ENCODE measurements around the gene PNPO. TPM values are rescaled to one million over a fixed set of nuclear protein-coding genes. Genes with fewer than 3 reads are reported as not detected.

Gene PNPO
- total and polyA plus RNA-seq, 7 donors, result 9.6 to 16.5 (median 14.3) TPM

DNA sequence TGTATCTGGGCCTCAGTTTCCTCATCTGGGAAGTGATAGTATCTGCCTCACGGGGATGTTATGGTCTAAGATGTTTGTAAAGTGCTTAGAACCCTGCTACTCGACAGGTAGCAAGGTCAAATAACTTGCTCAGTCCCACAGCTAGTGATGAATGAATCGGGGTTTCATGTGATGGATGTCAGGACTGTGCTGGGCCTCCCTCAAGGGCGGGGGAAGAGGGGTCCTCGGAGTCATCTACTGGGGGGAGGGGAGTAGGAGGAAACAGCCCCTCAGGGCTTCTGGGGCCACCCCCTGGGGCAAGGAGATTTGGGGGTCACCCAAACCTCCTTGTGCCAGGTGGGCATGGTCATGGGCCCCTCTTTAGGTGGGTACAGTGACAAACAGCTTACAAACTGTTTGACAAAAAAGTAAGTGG is 732 bp downstream of the PNPO start:
- 3 to 10% methylated on average over 5 of the region's 5 CpGs for WGBS, 2 donors
- no peaks in the 10 kb centered on the region for H3K9me3 ChIP-seq
- peak overlapping the region; percentile 53 to 92 (median 77) for H3K4me3 ChIP-seq
- no peaks in the 10 kb centered on the region for H3K27me3 ChIP-seq
- no peak for DNase-seq
- peak overlapping the region; percentile 79 to 86 (median 82) for H3K27ac ChIP-seq
- TF ChIP-seq POLR2A (IDR thresholded peaks at IDR 0.05) (no peak), EP300 (IDR thresholded peaks at IDR 0.05) (no peak), POLR2AphosphoS5 (IDR thresholded peaks at IDR 0.05) (no peak)
- TF ChIP-seq, protein P1, sequence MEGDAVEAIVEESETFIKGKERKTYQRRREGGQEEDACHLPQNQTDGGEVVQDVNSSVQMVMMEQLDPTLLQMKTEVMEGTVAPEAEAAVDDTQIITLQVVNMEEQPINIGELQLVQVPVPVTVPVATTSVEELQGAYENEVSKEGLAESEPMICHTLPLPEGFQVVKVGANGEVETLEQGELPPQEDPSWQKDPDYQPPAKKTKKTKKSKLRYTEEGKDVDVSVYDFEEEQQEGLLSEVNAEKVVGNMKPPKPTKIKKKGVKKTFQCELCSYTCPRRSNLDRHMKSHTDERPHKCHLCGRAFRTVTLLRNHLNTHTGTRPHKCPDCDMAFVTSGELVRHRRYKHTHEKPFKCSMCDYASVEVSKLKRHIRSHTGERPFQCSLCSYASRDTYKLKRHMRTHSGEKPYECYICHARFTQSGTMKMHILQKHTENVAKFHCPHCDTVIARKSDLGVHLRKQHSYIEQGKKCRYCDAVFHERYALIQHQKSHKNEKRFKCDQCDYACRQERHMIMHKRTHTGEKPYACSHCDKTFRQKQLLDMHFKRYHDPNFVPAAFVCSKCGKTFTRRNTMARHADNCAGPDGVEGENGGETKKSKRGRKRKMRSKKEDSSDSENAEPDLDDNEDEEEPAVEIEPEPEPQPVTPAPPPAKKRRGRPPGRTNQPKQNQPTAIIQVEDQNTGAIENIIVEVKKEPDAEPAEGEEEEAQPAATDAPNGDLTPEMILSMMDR (IDR thresholded peaks at IDR 0.05), result no peak
- H3K4me1 ChIP-seq, result peaks cover 0 to 32% (median 17%) of the 10 kb centered on the region in 4 donors
- intact Hi-C loops (cut with DNase I), result no loop called here
- H3K36me3 ChIP-seq, result peaks cover 0 to 24% (median 7%) of the 10 kb centered on the region in 4 donors

DNA sequence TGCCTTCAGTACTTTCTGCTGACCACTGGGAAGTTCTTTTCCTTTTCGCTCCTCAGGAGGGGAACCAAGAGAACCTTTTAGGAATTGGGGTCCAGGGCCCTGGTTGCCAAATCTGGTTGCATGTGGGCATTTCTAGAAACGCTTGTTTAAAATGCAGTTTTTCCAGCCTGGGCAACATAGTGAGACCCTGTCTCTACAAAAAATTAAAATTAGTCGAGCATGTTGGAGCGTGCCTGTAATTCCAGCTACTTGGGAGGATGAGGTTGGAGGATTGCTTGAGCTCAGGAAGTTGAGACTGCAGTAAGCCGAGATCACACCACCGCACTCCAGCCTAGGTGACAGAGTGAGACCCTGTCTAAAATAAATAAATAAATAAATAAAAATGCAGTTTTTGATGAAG is 1.2 kb downstream of the PNPO start:
- WGBS, 2 donors, result 75% methylated on average over 6 of the region's 6 CpGs
- H3K27me3 ChIP-seq, result no peaks in the 10 kb centered on the region
- no peaks in the 10 kb centered on the region for H3K9me3 ChIP-seq
- intact Hi-C loops (cut with DNase I), result no loop called here
- H3K36me3 ChIP-seq, result peaks cover 0 to 24% (median 7%) of the 10 kb centered on the region in 4 donors
- H3K4me3 ChIP-seq, result peak overlapping the region in 3 of 4 donors; percentile 62 to 92 (median 92)
- H3K4me1 ChIP-seq, result peaks cover 0 to 33% (median 17%) of the 10 kb centered on the region in 4 donors
- H3K27ac ChIP-seq, result peak overlapping the region in 2 of 4 donors; percentile 83 to 86
- no peak for DNase-seq
- TF ChIP-seq EP300 (IDR thresholded peaks at IDR 0.05), result no peak
- no peak for TF ChIP-seq POLR2A (IDR thresholded peaks at IDR 0.05)
- no peak for TF ChIP-seq POLR2AphosphoS5 (IDR thresholded peaks at IDR 0.05)
- TF ChIP-seq, protein P1 (IDR thresholded peaks at IDR 0.05), result no peak

DNA sequence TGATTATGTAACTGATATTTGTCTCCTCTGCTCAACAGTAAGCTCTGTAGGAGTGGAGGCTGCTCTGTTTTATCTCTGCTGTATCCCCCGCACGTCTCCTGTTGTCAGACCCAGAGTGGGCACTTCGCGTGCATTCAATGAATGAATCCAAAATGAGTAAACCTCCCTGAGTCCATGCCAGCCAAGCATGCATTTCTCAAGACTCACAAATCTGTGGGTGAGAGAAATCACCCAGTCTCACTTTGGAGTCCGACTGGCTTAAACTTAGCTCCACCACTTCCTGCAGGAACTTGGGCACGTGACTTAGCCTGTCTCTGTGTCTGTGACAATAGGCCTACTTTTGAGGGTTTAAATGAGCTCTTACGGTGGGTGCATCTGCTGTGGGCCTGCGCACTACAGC is 3.7 kb downstream of the PNPO start:
- H3K36me3 ChIP-seq, result peaks cover 3 to 28% (median 7%) of the 10 kb centered on the region in 4 donors
- TF ChIP-seq, protein P1 (IDR thresholded peaks at IDR 0.05), result no peak
- TF ChIP-seq POLR2AphosphoS5 (IDR thresholded peaks at IDR 0.05), result no peak
- TF ChIP-seq POLR2A (IDR thresholded peaks at IDR 0.05), result no peak
- TF ChIP-seq EP300 (IDR thresholded peaks at IDR 0.05), result no peak
- H3K9me3 ChIP-seq, result no peaks in the 10 kb centered on the region
- no peak for DNase-seq
- 66 to 69% methylated on average over 8 of the region's 8 CpGs for WGBS, 2 donors
- no peak overlapping the region for H3K4me3 ChIP-seq
- H3K4me1 ChIP-seq, result peaks cover 0 to 50% (median 32%) of the 10 kb centered on the region in 4 donors
- no peak overlapping the region for H3K27ac ChIP-seq
- intact Hi-C loops (cut with DNase I), result no loop called here
- H3K27me3 ChIP-seq, result no peaks in the 10 kb centered on the region

DNA sequence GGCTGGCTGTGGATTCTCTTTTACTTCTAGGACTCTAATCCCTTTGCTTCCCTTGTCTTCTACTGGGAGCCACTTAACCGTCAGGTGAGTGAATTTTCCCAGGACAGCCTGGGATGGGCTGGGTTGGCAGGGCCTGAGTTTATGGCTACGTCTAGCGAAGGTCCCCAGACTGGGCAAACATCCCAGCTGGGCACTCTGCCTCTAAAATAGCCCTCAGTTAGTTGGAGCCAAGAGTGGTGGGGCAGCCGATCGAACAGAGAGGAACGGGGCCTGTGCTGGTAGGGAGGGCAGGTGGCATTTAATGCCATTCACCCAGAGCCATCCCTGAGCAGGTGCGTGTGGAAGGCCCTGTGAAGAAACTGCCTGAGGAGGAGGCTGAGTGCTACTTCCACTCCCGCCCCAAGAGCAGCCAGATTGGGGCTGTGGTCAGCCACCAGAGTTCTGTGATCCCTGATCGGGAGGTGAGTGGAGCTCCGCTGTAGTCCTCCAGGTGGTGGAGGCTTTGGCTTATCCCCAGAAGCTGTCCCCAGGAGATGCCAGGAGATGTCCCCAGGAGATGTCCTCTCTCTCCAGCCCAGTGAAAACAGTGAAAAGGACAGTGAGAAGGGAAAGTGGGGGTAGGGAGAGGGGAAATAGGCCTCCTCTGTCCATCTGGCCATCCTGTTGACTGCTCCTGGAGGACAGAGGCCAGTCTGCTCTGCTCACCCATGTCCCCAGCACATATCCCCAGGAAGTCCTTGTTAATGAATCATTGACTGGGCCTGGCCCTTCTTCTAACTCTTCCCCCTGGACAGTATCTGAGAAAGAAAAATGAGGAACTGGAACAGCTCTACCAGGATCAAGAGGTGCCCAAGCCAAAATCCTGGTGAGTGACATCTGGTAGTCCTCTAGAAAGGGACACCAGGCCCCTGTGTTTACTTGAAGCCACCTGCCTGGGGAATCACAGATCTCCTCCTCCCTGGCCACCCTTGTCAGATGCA is 4.4 kb downstream of the PNPO start:
- Histone ChIP-seq H3K36me3 (peaks cover 3 to 28% (median 7%) of the 10 kb centered on the region in 4 donors), H3K4me3 (no peak overlapping the region), H3K4me1 (peaks cover 0 to 44% (median 28%) of the 10 kb centered on the region in 4 donors), H3K27me3 (no peaks in the 10 kb centered on the region), H3K27ac (peak overlapping the region in 3 of 4 donors; percentile 1 to 20 (median 11)), H3K9me3 (no peaks in the 10 kb centered on the region)
- WGBS, 2 donors, result 39 to 74% methylated on average over 10 of the region's 10 CpGs
- TF ChIP-seq, protein P1 (IDR thresholded peaks at IDR 0.05), result no peak
- TF ChIP-seq POLR2AphosphoS5 (IDR thresholded peaks at IDR 0.05) (no peak), EP300 (IDR thresholded peaks at IDR 0.05) (no peak), POLR2A (IDR thresholded peaks at IDR 0.05) (no peak)
- DNase-seq, result no peak
- intact Hi-C loops (cut with DNase I), result no loop called here

All from sigmoid colon (tissue), 7 donors.